ENCODE data around the gene ADTRP. TPM values are rescaled to one million over a fixed set of nuclear protein-coding genes. Genes with fewer than 3 reads are reported as not detected.

The ADTRP gene
- polyA plus RNA-seq, 1 donor (not counting 4 experiments of a cell fraction or from before 2014, with no cell fraction given): 16.7 TPM

- peaks cover 9% of the 10 kb centered on the region for H3K4me1 ChIP-seq (ENCODE audit: control insufficient read depth, extremely low read depth, insufficient read depth, low read length)
- dilution Hi-C loops (cut with MboI; ENCODE audit: extremely low pct_ligation_motif_present, low sequenced_read_pairs): no loop called here
- no peak for FAIRE-seq
Observed at GRCh38 chr6:11821781-11822180, 43.2 kb upstream of the ADTRP start.

GRCh38 chr6:11820821-11821220 is 42.2 kb upstream of the ADTRP start:
- Histone ChIP-seq H3K27me3 (ENCODE audit: control insufficient read depth, extremely low read depth, insufficient read depth, low read length) (no peaks in the 10 kb centered on the region), H3K4me2 (ENCODE audit: control insufficient read depth, extremely low read depth, insufficient read depth, low read depth, low read length) (no peak overlapping the region), H3K4me1 (ENCODE audit: control insufficient read depth, extremely low read depth, insufficient read depth, low read length) (peaks cover 11% of the 10 kb centered on the region), H4K20me1 (ENCODE audit: control insufficient read depth, extremely low read depth, insufficient read depth, low read length) (no peaks in the 10 kb centered on the region), H2AFZ (ENCODE audit: control insufficient read depth, low read length) (no peak overlapping the region), H3K79me2 (ENCODE audit: control insufficient read depth, insufficient read depth, low read length) (no peaks in the 10 kb centered on the region), H3K4me3 (ENCODE audit: control insufficient read depth in 2 of 3, extremely low read depth in 1 of 3, insufficient read depth in 2 of 3, low read depth in 1 of 3, low read length in 3 of 3) (no peak overlapping the region), H3K9ac (ENCODE audit: control insufficient read depth, extremely low read depth, insufficient read depth, low read length) (no peak overlapping the region), H3K9me1 (ENCODE audit: control insufficient read depth, extremely low read depth, insufficient read depth, low read length) (no peaks in the 10 kb centered on the region), H3K9me3 (ENCODE audit: control insufficient read depth, low read depth, low read length) (no peaks in the 10 kb centered on the region), H3K36me3 (ENCODE audit: control insufficient read depth in 2 of 2, extremely low read depth in 1 of 2, insufficient read depth in 2 of 2, low read length in 2 of 2) (no peaks in the 10 kb centered on the region), H3K27ac (ENCODE audit: control insufficient read depth, insufficient read depth, low read length) (no peak overlapping the region)
- TF ChIP-seq EZH2 (IDR thresholded peaks at IDR 0.05; ENCODE audit: low read length) (no peak), CTCF (optimal IDR thresholded peaks at IDR 0.05 in 1 of 3, IDR thresholded peaks at IDR 0.05 in 1 of 3, conservative IDR thresholded peaks at IDR 0.05 in 1 of 3; ENCODE audit: extremely low read depth in 1 of 3, insufficient read depth in 2 of 3, low read length in 3 of 3) (no peak)
- DNase-seq (ENCODE audit: low read depth, low spot score) (no peak), FAIRE-seq (no peak)
- dilution Hi-C loops (cut with MboI; ENCODE audit: extremely low pct_ligation_motif_present, low sequenced_read_pairs): no loop called here

More at GRCh38 chr6:11821781-11822180, 43.2 kb upstream of the ADTRP start:
- Histone ChIP-seq H3K27me3 (ENCODE audit: control insufficient read depth, extremely low read depth, insufficient read depth, low read length) (no peaks in the 10 kb centered on the region), H3K4me3 (ENCODE audit: control insufficient read depth in 2 of 3, extremely low read depth in 1 of 3, insufficient read depth in 2 of 3, low read depth in 1 of 3, low read length in 3 of 3) (no peak overlapping the region), H3K79me2 (ENCODE audit: control insufficient read depth, insufficient read depth, low read length) (no peaks in the 10 kb centered on the region), H3K9me3 (ENCODE audit: control insufficient read depth, low read depth, low read length) (no peaks in the 10 kb centered on the region), H3K9ac (ENCODE audit: control insufficient read depth, extremely low read depth, insufficient read depth, low read length) (no peak overlapping the region), H3K36me3 (ENCODE audit: control insufficient read depth in 2 of 2, extremely low read depth in 1 of 2, insufficient read depth in 2 of 2, low read length in 2 of 2) (no peaks in the 10 kb centered on the region), H3K27ac (ENCODE audit: control insufficient read depth, insufficient read depth, low read length) (no peak overlapping the region), H3K4me2 (ENCODE audit: control insufficient read depth, extremely low read depth, insufficient read depth, low read depth, low read length) (no peak overlapping the region), H2AFZ (ENCODE audit: control insufficient read depth, low read length) (no peak overlapping the region), H4K20me1 (ENCODE audit: control insufficient read depth, extremely low read depth, insufficient read depth, low read length) (no peaks in the 10 kb centered on the region), H3K9me1 (ENCODE audit: control insufficient read depth, extremely low read depth, insufficient read depth, low read length) (no peaks in the 10 kb centered on the region)
- no peak for TF ChIP-seq CTCF (optimal IDR thresholded peaks at IDR 0.05 in 1 of 3, IDR thresholded peaks at IDR 0.05 in 1 of 3, conservative IDR thresholded peaks at IDR 0.05 in 1 of 3; ENCODE audit: extremely low read depth in 1 of 3, insufficient read depth in 2 of 3, low read length in 3 of 3)
- TF ChIP-seq EZH2 (IDR thresholded peaks at IDR 0.05; ENCODE audit: low read length): no peak
- DNase-seq (ENCODE audit: low read depth, low spot score): no peak
